WTC11 (cell line): ENCODE data around the gene KPRP. TPM values are rescaled to one million over a fixed set of nuclear protein-coding genes. Genes with fewer than 3 reads are reported as not detected.

Experiments used
- ATAC-seq: fragments of 200-7000 bp; cut with Tn5 transposase; 2 replicates; pipeline ENCODE4 v1.10.0; 2021; ENCODE audit warnings: mild to moderate bottlenecking, moderate library complexity
- CTCF ChIA-PET: fragments of 300-600 bp; sonication (Branson Sonifier 250); formaldehyde crosslinking; loops from one replicate; lab custom pipeline; 2021; ENCODE audit warnings: antibody characterized with exemption; lab: Charles Lee
- POLR2A ChIA-PET: fragments of 350-600 bp; sonication (Branson Sonifier 250); formaldehyde crosslinking; loops from one replicate; lab custom pipeline; 2021; ENCODE audit warnings: antibody characterized with exemption; lab: Charles Lee
- DNase-seq: peaks from one replicate; pipeline ENCODE4 v3.0.0; 2021; ENCODE audit warnings: low spot score
- H3K27ac Mint-ChIP-seq: 2 replicates; pipeline ENCODE4 v1.8.0; 2021; ENCODE audit warnings: mixed read lengths
- H3K27me3 Mint-ChIP-seq: 2 replicates; pipeline ENCODE4 v1.8.0; 2021; ENCODE audit warnings: low read depth, mild to moderate bottlenecking, moderate library complexity, mixed read lengths
- H3K36me3 Mint-ChIP-seq: 2 replicates; pipeline ENCODE4 v1.8.0; 2021; ENCODE audit warnings: mixed read lengths
- H3K4me1 Mint-ChIP-seq: 2 replicates; pipeline ENCODE4 v1.8.0; 2022; ENCODE audit warnings: mixed read lengths
- H3K4me3 Mint-ChIP-seq: 2 replicates; pipeline ENCODE4 v1.8.0; 2021; ENCODE audit warnings: mild to moderate bottlenecking, moderate library complexity, mixed read lengths
- H3K9me3 Mint-ChIP-seq: 2 replicates; pipeline ENCODE4 v1.8.0; 2021; ENCODE audit warnings: mixed read lengths
- ATF2 ChIP-seq: sonication (generic); formaldehyde crosslinking; IDR thresholded peaks from 2 replicates; pipeline ENCODE4 v1.8.1; 2022; ENCODE audit warnings: low read depth, missing genetic modification reagents, borderline replicate concordance
- CBFB ChIP-seq: sonication (generic); formaldehyde crosslinking; IDR thresholded peaks from 2 replicates; pipeline ENCODE4 v1.8.1; 2022; ENCODE audit warnings: mild to moderate bottlenecking, low read depth, missing genetic modification reagents
- FOXP1 ChIP-seq: sonication (generic); formaldehyde crosslinking; IDR thresholded peaks from 2 replicates; pipeline ENCODE4 v1.8.0; 2022; ENCODE audit warnings: missing genetic modification reagents, mild to moderate bottlenecking, moderate library complexity, borderline replicate concordance
- HMGXB4 ChIP-seq: sonication (generic); formaldehyde crosslinking; IDR thresholded peaks from 2 replicates; pipeline ENCODE4 v1.8.1; 2023; ENCODE audit warnings: mild to moderate bottlenecking, moderate library complexity, missing genetic modification reagents
- IRF2 ChIP-seq: sonication (generic); formaldehyde crosslinking; IDR thresholded peaks from 2 replicates; pipeline ENCODE4 v1.8.0; 2022; ENCODE audit warnings: low read depth, missing genetic modification reagents, borderline replicate concordance
- MLX ChIP-seq: sonication (generic); formaldehyde crosslinking; IDR thresholded peaks from 2 replicates; pipeline ENCODE4 v1.8.1; 2023; ENCODE audit warnings: mild to moderate bottlenecking, missing genetic modification reagents, moderate library complexity
- NFATC4 ChIP-seq: fragments of 250-450 bp; sonication (Bioruptor Pico); IDR thresholded peaks from 2 replicates; pipeline ENCODE4 v1.9.0; 2021; ENCODE audit warnings: mild to moderate bottlenecking
- NFE2L1 ChIP-seq: sonication (generic); formaldehyde crosslinking; IDR thresholded peaks from 2 replicates; pipeline ENCODE4 v1.8.1; 2023; ENCODE audit warnings: missing genetic modification reagents
- NR3C1 ChIP-seq: sonication (generic); formaldehyde crosslinking; conservative IDR thresholded peaks from 2 replicates; pipeline ENCODE4 v1.8.1; 2023; ENCODE audit warnings: low read depth, mild to moderate bottlenecking, missing genetic modification reagents
- SMAD3 ChIP-seq: sonication (generic); formaldehyde crosslinking; IDR thresholded peaks from 2 replicates; pipeline ENCODE4 v1.8.0; 2022; ENCODE audit warnings: missing genetic modification reagents, mild to moderate bottlenecking, borderline replicate concordance
- SOX15 ChIP-seq: fragments of 250-450 bp; sonication (Bioruptor Pico); IDR thresholded peaks from 2 replicates; pipeline ENCODE4 v1.9.0; 2021; ENCODE audit warnings: mild to moderate bottlenecking
- SP1 ChIP-seq: sonication (generic); formaldehyde crosslinking; conservative IDR thresholded peaks from 2 replicates; pipeline ENCODE4 v1.8.1; 2022; ENCODE audit warnings: missing genetic modification reagents
- STAT6 ChIP-seq: sonication (generic); formaldehyde crosslinking; conservative IDR thresholded peaks from 2 replicates; pipeline ENCODE4 v1.8.1; 2023; ENCODE audit warnings: mild to moderate bottlenecking, low read depth, missing genetic modification reagents, moderate library complexity
- TEAD4 ChIP-seq: sonication (generic); formaldehyde crosslinking; IDR thresholded peaks from 2 replicates; pipeline ENCODE4 v1.8.0; 2022; ENCODE audit warnings: mild to moderate bottlenecking, missing genetic modification reagents
- ZNF425 ChIP-seq: fragments of 250-450 bp; sonication (Bioruptor Pico); conservative IDR thresholded peaks from 2 replicates; pipeline ENCODE4 v1.9.0; 2021; ENCODE audit warnings: mild to moderate bottlenecking
- ZNF671 ChIP-seq: fragments of 250-450 bp; sonication (Bioruptor Pico); IDR thresholded peaks from 2 replicates; pipeline ENCODE4 v1.8.0; 2021; ENCODE audit warnings: mild to moderate bottlenecking
- total RNA-seq: library from RNA; stranded (reverse); gene quantifications from 3 replicates; pipeline ENCODE4 v1.2.3, GENCODE V29; 2021
- TF ChIP-seq, protein P1 (sequence below): fragments of 200-600 bp; IDR thresholded peaks from 2 replicates; pipeline ENCODE4 v1.8.0; 2022; ENCODE audit warnings: antibody characterized with exemption
- TF ChIP-seq, protein P2 (sequence below): sonication (generic); formaldehyde crosslinking; IDR thresholded peaks from 2 replicates; pipeline ENCODE4 v1.8.1; 2023; ENCODE audit warnings: mild to moderate bottlenecking, missing genetic modification reagents
- TF ChIP-seq, protein P3 (sequence below): sonication (generic); formaldehyde crosslinking; IDR thresholded peaks from 2 replicates; pipeline ENCODE4 v1.8.1; 2023; ENCODE audit warnings: mild to moderate bottlenecking, missing genetic modification reagents, borderline replicate concordance

The KPRP gene
- total RNA-seq, 1 experiment from 2014 or later, result not detected

- DNase-seq (no peak), ATAC-seq (no peak)
- CTCF ChIA-PET, result no interaction called here
- peaks cover 17% of the 10 kb centered on the region for H3K27me3 Mint-ChIP-seq
- no peak for TF ChIP-seq SP1 (CRISPR knock-in tag)
- TF ChIP-seq, protein P1, sequence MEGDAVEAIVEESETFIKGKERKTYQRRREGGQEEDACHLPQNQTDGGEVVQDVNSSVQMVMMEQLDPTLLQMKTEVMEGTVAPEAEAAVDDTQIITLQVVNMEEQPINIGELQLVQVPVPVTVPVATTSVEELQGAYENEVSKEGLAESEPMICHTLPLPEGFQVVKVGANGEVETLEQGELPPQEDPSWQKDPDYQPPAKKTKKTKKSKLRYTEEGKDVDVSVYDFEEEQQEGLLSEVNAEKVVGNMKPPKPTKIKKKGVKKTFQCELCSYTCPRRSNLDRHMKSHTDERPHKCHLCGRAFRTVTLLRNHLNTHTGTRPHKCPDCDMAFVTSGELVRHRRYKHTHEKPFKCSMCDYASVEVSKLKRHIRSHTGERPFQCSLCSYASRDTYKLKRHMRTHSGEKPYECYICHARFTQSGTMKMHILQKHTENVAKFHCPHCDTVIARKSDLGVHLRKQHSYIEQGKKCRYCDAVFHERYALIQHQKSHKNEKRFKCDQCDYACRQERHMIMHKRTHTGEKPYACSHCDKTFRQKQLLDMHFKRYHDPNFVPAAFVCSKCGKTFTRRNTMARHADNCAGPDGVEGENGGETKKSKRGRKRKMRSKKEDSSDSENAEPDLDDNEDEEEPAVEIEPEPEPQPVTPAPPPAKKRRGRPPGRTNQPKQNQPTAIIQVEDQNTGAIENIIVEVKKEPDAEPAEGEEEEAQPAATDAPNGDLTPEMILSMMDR, result no peak
- TF ChIP-seq SOX15 (CRISPR knock-in tag), result no peak
- no peak for TF ChIP-seq NFE2L1 (CRISPR knock-in tag)
- TF ChIP-seq CBFB (CRISPR knock-in tag), result no peak
- TF ChIP-seq FOXP1, result no peak
- no peak for TF ChIP-seq TEAD4 (CRISPR knock-in tag)
- TF ChIP-seq NFATC4, result no peak
- TF ChIP-seq HMGXB4, result no peak
- TF ChIP-seq SMAD3 (CRISPR knock-in tag), result no peak
- no peak for TF ChIP-seq ZNF425 (CRISPR knock-in tag)
- TF ChIP-seq, protein P2, sequence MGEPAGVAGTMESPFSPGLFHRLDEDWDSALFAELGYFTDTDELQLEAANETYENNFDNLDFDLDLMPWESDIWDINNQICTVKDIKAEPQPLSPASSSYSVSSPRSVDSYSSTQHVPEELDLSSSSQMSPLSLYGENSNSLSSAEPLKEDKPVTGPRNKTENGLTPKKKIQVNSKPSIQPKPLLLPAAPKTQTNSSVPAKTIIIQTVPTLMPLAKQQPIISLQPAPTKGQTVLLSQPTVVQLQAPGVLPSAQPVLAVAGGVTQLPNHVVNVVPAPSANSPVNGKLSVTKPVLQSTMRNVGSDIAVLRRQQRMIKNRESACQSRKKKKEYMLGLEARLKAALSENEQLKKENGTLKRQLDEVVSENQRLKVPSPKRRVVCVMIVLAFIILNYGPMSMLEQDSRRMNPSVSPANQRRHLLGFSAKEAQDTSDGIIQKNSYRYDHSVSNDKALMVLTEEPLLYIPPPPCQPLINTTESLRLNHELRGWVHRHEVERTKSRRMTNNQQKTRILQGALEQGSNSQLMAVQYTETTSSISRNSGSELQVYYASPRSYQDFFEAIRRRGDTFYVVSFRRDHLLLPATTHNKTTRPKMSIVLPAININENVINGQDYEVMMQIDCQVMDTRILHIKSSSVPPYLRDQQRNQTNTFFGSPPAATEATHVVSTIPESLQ (CRISPR knock-in tag), result no peak
- peaks cover 89% of the 10 kb centered on the region for H3K9me3 Mint-ChIP-seq
- H3K4me1 Mint-ChIP-seq, result no peaks in the 10 kb centered on the region
- H3K4me3 Mint-ChIP-seq, result no peak overlapping the region
- H3K27ac Mint-ChIP-seq, result no peak overlapping the region
- POLR2A ChIA-PET, result no interaction called here
- H3K36me3 Mint-ChIP-seq, result peaks cover 74% of the 10 kb centered on the region
These were observed 4.2 kb upstream of the KPRP start for GRCh38 chr1:152753586-152753985.

GRCh38 chr1:152756872-152757271 is 953 bp upstream of the KPRP start:
- H3K36me3 Mint-ChIP-seq, result peaks cover 87% of the 10 kb centered on the region
- no peak overlapping the region for H3K4me3 Mint-ChIP-seq
- peaks cover 20% of the 10 kb centered on the region for H3K27me3 Mint-ChIP-seq
- ChIA-PET POLR2A (no interaction called here), CTCF (no interaction called here)
- DNase-seq (no peak), ATAC-seq (no peak)
- no peaks in the 10 kb centered on the region for H3K4me1 Mint-ChIP-seq
- no peak overlapping the region for H3K27ac Mint-ChIP-seq
- peaks cover 97% of the 10 kb centered on the region for H3K9me3 Mint-ChIP-seq
- TF ChIP-seq IRF2 (CRISPR knock-in tag) (no peak), MLX (CRISPR knock-in tag) (no peak), ATF2 (CRISPR knock-in tag) (no peak), ZNF671 (CRISPR knock-in tag) (no peak), NR3C1 (CRISPR knock-in tag) (no peak), NFE2L1 (CRISPR knock-in tag) (no peak), STAT6 (CRISPR knock-in tag) (no peak)
- TF ChIP-seq, protein P3, sequence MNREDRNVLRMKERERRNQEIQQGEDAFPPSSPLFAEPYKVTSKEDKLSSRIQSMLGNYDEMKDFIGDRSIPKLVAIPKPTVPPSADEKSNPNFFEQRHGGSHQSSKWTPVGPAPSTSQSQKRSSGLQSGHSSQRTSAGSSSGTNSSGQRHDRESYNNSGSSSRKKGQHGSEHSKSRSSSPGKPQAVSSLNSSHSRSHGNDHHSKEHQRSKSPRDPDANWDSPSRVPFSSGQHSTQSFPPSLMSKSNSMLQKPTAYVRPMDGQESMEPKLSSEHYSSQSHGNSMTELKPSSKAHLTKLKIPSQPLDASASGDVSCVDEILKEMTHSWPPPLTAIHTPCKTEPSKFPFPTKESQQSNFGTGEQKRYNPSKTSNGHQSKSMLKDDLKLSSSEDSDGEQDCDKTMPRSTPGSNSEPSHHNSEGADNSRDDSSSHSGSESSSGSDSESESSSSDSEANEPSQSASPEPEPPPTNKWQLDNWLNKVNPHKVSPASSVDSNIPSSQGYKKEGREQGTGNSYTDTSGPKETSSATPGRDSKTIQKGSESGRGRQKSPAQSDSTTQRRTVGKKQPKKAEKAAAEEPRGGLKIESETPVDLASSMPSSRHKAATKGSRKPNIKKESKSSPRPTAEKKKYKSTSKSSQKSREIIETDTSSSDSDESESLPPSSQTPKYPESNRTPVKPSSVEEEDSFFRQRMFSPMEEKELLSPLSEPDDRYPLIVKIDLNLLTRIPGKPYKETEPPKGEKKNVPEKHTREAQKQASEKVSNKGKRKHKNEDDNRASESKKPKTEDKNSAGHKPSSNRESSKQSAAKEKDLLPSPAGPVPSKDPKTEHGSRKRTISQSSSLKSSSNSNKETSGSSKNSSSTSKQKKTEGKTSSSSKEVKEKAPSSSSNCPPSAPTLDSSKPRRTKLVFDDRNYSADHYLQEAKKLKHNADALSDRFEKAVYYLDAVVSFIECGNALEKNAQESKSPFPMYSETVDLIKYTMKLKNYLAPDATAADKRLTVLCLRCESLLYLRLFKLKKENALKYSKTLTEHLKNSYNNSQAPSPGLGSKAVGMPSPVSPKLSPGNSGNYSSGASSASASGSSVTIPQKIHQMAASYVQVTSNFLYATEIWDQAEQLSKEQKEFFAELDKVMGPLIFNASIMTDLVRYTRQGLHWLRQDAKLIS, result no peak
